Ramos (cell line): Measurements from ENCODE around the gene SLC1A3.

ENCODE experiments used
- in situ Hi-C: fragments of 300-500 bp; cut with MboI; formaldehyde crosslinking; loops from one replicate; pipeline ENCODE4 v1.14.3; 2022; ENCODE audit warnings: low sequenced_read_pairs; ENCODE audit not compliant: unreplicated experiment

SLC1A3 gene

GRCh38 chr5:36653044-36653705 lies 46.8 kb downstream of the SLC1A3 start:
- in situ Hi-C loops: no loop called here

GRCh38 chr5:36654564-36654963 lies 48.2 kb downstream of the SLC1A3 start:
- in situ Hi-C loops: no loop called here

GRCh38 chr5:36655161-36655560 lies 48.8 kb downstream of the SLC1A3 start:
- in situ Hi-C loops: no loop called here

GRCh38 chr5:36656556-36656955 lies 50.1 kb downstream of the SLC1A3 start:
- in situ Hi-C loops: no loop called here

- in situ Hi-C loops: no loop called here
Observed at GRCh38 chr5:36657563-36657995, 51.2 kb downstream of the SLC1A3 start.

- in situ Hi-C loops: no loop called here
Observed at GRCh38 chr5:36658038-36658756, 51.8 kb downstream of the SLC1A3 start.

GRCh38 chr5:36659411-36659810 lies 53.0 kb downstream of the SLC1A3 start:
- in situ Hi-C loops: no loop called here

- in situ Hi-C loops: no loop called here
Observed at GRCh38 chr5:36660397-36661049, 54.1 kb downstream of the SLC1A3 start.

- in situ Hi-C loops: no loop called here
Observed at GRCh38 chr5:36661456-36662220, 55.2 kb downstream of the SLC1A3 start.

GRCh38 chr5:36662291-36662851 lies 56.0 kb downstream of the SLC1A3 start:
- in situ Hi-C loops: no loop called here

- in situ Hi-C loops: no loop called here
Observed at GRCh38 chr5:36664766-36665165, 58.4 kb downstream of the SLC1A3 start.

GRCh38 chr5:36665628-36666027 lies 59.2 kb downstream of the SLC1A3 start:
- in situ Hi-C loops: no loop called here

GRCh38 chr5:36666274-36666673 lies 59.9 kb downstream of the SLC1A3 start:
- in situ Hi-C loops: no loop called here

- in situ Hi-C loops: no loop called here
Observed at GRCh38 chr5:36666986-36667385, 60.6 kb downstream of the SLC1A3 start.

GRCh38 chr5:36667824-36668223 lies 61.4 kb downstream of the SLC1A3 start:
- in situ Hi-C loops: no loop called here

- in situ Hi-C loops: no loop called here
Observed at GRCh38 chr5:36669015-36669651, 62.7 kb downstream of the SLC1A3 start.

- in situ Hi-C loops: no loop called here
Observed at GRCh38 chr5:36670548-36670947, 64.1 kb downstream of the SLC1A3 start.

GRCh38 chr5:36675282-36675681 lies 68.9 kb downstream of the SLC1A3 start:
- in situ Hi-C loops: loop anchor here (25.0 kb wide), 1 partner anchor 588 kb away; no protein-coding TSS in a partner anchor

- in situ Hi-C loops: loop anchor here (25.0 kb wide), 1 partner anchor 592 kb away; no protein-coding TSS in a partner anchor
Observed at GRCh38 chr5:36679221-36679989, 73.0 kb downstream of the SLC1A3 start.
